CD14-positive monocyte (primary cell): ENCODE results near the gene C9orf43. TPM values are rescaled to one million over a fixed set of nuclear protein-coding genes. Genes with fewer than 3 reads are reported as not detected.

Experiments
- DNase-seq, 3 donors: peaks; one replicate each; pipeline ENCODE4 v3.0.0-alpha.2; 2011 to 2022
- H2AFZ ChIP-seq: 2 replicates; pipeline ENCODE4 v1.6.0; 2012; ENCODE audit warnings: mild to moderate bottlenecking, low read depth, low read length, inconsistent platforms; ENCODE audit not compliant: insufficient read depth, poor library complexity, severe bottlenecking
- H3K27ac ChIP-seq, 2 donors: 1 replicate in 1 of 2; 2 replicates in 1 of 2; pipeline ENCODE4 v1.5.1; 2012 to 2013; ENCODE audit warnings: low read length in 2 of 2, control low read depth in 1 of 2, inconsistent platforms in 1 of 2, low read depth in 1 of 2, mild to moderate bottlenecking in 1 of 2
- H3K27me3 ChIP-seq, 2 donors: one replicate each; pipeline versions ENCODE4 v1.6.0 to v1.6.1; 2011 to 2013; ENCODE audit warnings: low read length in 2 of 2; ENCODE audit not compliant: control insufficient read depth in 2 of 2, insufficient read depth in 2 of 2
- H3K36me3 ChIP-seq, 2 donors: replicated peaks in 1 of 2; 1 replicate in 1 of 2; 2 replicates in 1 of 2; pipeline versions ENCODE4 v1.5.1 to v1.6.1; 2012 to 2013; ENCODE audit warnings: low read length in 2 of 2, control low read depth in 1 of 2, inconsistent platforms in 1 of 2, mild to moderate bottlenecking in 1 of 2; ENCODE audit not compliant: insufficient read depth in 2 of 2, control insufficient read depth in 1 of 2
- H3K4me1 ChIP-seq, 2 donors: 1 replicate in 1 of 2; 2 replicates in 1 of 2; pipeline versions ENCODE4 v1.5.1 to v1.6.1; 2012 to 2013; ENCODE audit warnings: low read length in 2 of 2, control low read depth in 1 of 2, inconsistent platforms in 1 of 2, mild to moderate bottlenecking in 1 of 2, moderate library complexity in 1 of 2; ENCODE audit not compliant: insufficient read depth in 2 of 2, control insufficient read depth in 1 of 2
- H3K4me2 ChIP-seq: replicated peaks from 2 replicates; pipeline ENCODE3; 2012; ENCODE audit warnings: low read length, moderate library complexity, mild to moderate bottlenecking; ENCODE audit not compliant: poor library complexity, severe bottlenecking; ENCODE audit errors: extremely low read depth
- H3K4me3 ChIP-seq, 3 experiments: fragments of 200-600 bp in 1 of 3; sonication (generic) in 1 of 3; replicated peaks in 1 of 3; 1 replicate in 2 of 3; 2 replicates in 1 of 3; pipeline ENCODE4 v1.5.1; 2011 to 2013; ENCODE audit warnings: low read length in 3 of 3, mild to moderate bottlenecking in 3 of 3, control low read depth in 2 of 3, low read depth in 2 of 3, inconsistent platforms in 1 of 3, moderate library complexity in 1 of 3
- H3K79me2 ChIP-seq: 2 replicates; pipeline ENCODE4 v1.6.0; 2012; ENCODE audit warnings: mild to moderate bottlenecking, control low read depth, inconsistent platforms, low read length, moderate library complexity; ENCODE audit not compliant: insufficient read depth
- H3K9ac ChIP-seq: 2 replicates; pipeline ENCODE4 v1.6.0; 2017; ENCODE audit warnings: low read length, mild to moderate bottlenecking; ENCODE audit not compliant: insufficient read depth, poor library complexity, severe bottlenecking
- H3K9me3 ChIP-seq, 2 donors: replicated peaks in 1 of 2; 1 replicate in 1 of 2; 2 replicates in 1 of 2; pipeline versions ENCODE4 v1.5.1 to v1.6.1; 2012 to 2013; ENCODE audit warnings: low read length in 2 of 2, control low read depth in 1 of 2; ENCODE audit not compliant: control insufficient read depth in 1 of 2, insufficient read depth in 1 of 2
- H4K20me1 ChIP-seq: 2 replicates; pipeline ENCODE4 v1.6.0; 2012; ENCODE audit warnings: mild to moderate bottlenecking, low read length, control low read depth, moderate library complexity; ENCODE audit not compliant: insufficient read depth
- H3K27ac Mint-ChIP-seq, 7 donors: one replicate each; pipeline ENCODE4 v1.8.0; 2020; ENCODE audit warnings: mild to moderate bottlenecking in 7 of 7, mixed read lengths in 7 of 7, moderate library complexity in 6 of 7, inconsistent platforms in 2 of 7
- H3K27me3 Mint-ChIP-seq, 3 donors: one replicate each; pipeline ENCODE4 v1.8.0; 2021 to 2022; ENCODE audit warnings: low read depth in 3 of 3, mild to moderate bottlenecking in 3 of 3, mixed read lengths in 3 of 3, moderate library complexity in 3 of 3, inconsistent platforms in 1 of 3
- H3K36me3 Mint-ChIP-seq, 2 donors: one replicate each; pipeline ENCODE4 v1.8.0; 2020; ENCODE audit warnings: mixed read lengths in 2 of 2, inconsistent platforms in 1 of 2, mild to moderate bottlenecking in 1 of 2
- H3K4me1 Mint-ChIP-seq: one replicate; pipeline ENCODE4 v1.8.0; 2020; ENCODE audit warnings: mild to moderate bottlenecking, mixed read lengths
- H3K4me3 Mint-ChIP-seq, 2 donors: one replicate each; pipeline ENCODE4 v1.8.0; 2020; ENCODE audit warnings: mild to moderate bottlenecking in 2 of 2, mixed read lengths in 2 of 2, moderate library complexity in 1 of 2
- H3K9me3 Mint-ChIP-seq, 7 donors: one replicate each; pipeline ENCODE4 v1.8.0; 2020 to 2022; ENCODE audit warnings: mixed read lengths in 7 of 7, mild to moderate bottlenecking in 6 of 7, moderate library complexity in 6 of 7, inconsistent platforms in 2 of 7
- WGBS: methylation state at CpG from one replicate; pipeline ENCODE4 v1.1.5; 2013; ENCODE audit warnings: missing lambda C conversion rate; ENCODE audit not compliant: insufficient coverage; 5-methylcytosine and 5-hydroxymethylcytosine counted together
- intact Hi-C, 2 donors: fragments of 100-400 bp; cut with micrococcal nuclease; formaldehyde crosslinking; loops; one replicate each; pipeline versions ENCODE4 v1.15.0 to v1.15.1; 2023
- polyA plus RNA-seq, 3 donors: library from polyadenylated mRNA; depleted of rRNA in 1 of 3; unstranded in 2 of 3; stranded (reverse) in 1 of 3; fragments of 300-500 nt in 2 of 3; fragments of >200 nt in 1 of 3; fragmentation: Illumina TruSeq in 2 of 3; gene quantifications; 1 replicate in 2 of 3; 2 replicates in 1 of 3; pipeline ENCODE4 v1.2.3, GENCODE V29; 2012 to 2021
- TF ChIP-seq, protein P1 (sequence below): fragments of 200-600 bp; IDR thresholded peaks from one replicate; pipeline ENCODE4 v1.8.0; 2022; ENCODE audit warnings: antibody characterized with exemption, mild to moderate bottlenecking

C9orf43 gene
- polyA plus RNA-seq, 3 donors = 0.17 TPM; not detected in 2

DNA sequence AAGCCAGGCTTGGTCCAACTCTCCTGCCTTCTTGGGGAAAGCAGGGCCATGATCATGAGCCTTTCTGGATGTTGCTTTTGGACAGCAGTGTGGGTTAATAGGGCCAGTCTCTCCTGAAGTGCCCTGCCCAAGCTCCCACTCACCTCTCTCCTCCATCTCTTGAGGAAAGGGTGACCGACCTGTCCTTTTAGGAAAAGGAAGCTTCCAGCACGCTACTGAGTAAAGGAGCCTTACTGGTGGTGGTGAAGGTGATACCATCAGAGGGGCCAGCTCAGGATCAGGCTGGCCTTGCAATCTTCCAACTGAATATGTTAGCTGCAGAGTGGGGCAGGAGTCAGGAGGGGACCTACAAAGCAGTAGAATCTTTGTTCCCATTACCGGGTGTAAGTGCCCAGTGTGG is 50.7 kb downstream of the C9orf43 start:
- H3K27ac Mint-ChIP-seq = no peak overlapping the region
- TF ChIP-seq, protein P1, sequence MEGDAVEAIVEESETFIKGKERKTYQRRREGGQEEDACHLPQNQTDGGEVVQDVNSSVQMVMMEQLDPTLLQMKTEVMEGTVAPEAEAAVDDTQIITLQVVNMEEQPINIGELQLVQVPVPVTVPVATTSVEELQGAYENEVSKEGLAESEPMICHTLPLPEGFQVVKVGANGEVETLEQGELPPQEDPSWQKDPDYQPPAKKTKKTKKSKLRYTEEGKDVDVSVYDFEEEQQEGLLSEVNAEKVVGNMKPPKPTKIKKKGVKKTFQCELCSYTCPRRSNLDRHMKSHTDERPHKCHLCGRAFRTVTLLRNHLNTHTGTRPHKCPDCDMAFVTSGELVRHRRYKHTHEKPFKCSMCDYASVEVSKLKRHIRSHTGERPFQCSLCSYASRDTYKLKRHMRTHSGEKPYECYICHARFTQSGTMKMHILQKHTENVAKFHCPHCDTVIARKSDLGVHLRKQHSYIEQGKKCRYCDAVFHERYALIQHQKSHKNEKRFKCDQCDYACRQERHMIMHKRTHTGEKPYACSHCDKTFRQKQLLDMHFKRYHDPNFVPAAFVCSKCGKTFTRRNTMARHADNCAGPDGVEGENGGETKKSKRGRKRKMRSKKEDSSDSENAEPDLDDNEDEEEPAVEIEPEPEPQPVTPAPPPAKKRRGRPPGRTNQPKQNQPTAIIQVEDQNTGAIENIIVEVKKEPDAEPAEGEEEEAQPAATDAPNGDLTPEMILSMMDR = no peak

DNA sequence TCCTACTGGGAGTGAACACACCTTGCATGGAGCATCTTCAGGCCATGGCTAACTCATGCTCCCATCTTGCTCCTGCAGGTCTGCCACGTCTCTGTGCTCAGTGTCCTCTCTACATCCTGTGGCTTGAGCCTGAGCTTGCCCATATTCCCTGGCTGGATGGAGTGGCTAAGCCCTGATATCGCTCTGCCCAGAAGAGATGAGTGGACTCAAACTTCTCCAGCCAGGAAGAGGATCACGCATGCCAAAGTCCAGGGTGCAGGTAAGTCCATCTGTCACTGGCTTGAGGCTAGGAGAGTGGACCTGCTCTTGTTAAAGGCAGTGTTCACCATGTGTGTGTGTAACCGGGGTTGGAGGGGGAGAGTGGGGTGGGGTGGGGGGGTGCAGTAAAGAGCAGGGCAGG is 51.4 kb downstream of the C9orf43 start:
- no peaks in the 10 kb centered on the region for H4K20me1 ChIP-seq
- no peak overlapping the region for H3K9ac ChIP-seq
- no peak overlapping the region for H3K4me2 ChIP-seq
- no peaks in the 10 kb centered on the region for H3K4me1 ChIP-seq
- peaks cover 4% of the 10 kb centered on the region for H3K4me1 Mint-ChIP-seq
- H3K36me3 ChIP-seq = no peaks in the 10 kb centered on the region
- peak overlapping the region in 2 of 7 donors; percentile 45 to 66 for H3K27ac Mint-ChIP-seq
- no peak overlapping the region for H3K4me3 Mint-ChIP-seq
- no peaks in the 10 kb centered on the region for H3K9me3 Mint-ChIP-seq
- TF ChIP-seq, protein P1 = no peak
- no peak overlapping the region for H2AFZ ChIP-seq
- no peaks in the 10 kb centered on the region for H3K79me2 ChIP-seq
- peaks cover 0 to 3% (median 0%) of the 10 kb centered on the region in 3 donors for H3K27me3 Mint-ChIP-seq
- H3K27ac ChIP-seq = no peak overlapping the region
- whole genome bisulfite sequencing = 92% methylated on average over 3 of the region's 4 CpGs
- H3K36me3 Mint-ChIP-seq = no peaks in the 10 kb centered on the region
- no peak for DNase-seq
- H3K4me3 ChIP-seq = no peak overlapping the region
- intact Hi-C loops = no loop called here
- no peaks in the 10 kb centered on the region for H3K9me3 ChIP-seq
- H3K27me3 ChIP-seq = no peaks in the 10 kb centered on the region

More for the DNA sequence above, 50.7 kb downstream of the C9orf43 start:
- no peak overlapping the region for H3K27ac ChIP-seq
- Mint-ChIP-seq H3K4me3 (no peak overlapping the region), H3K9me3 (no peaks in the 10 kb centered on the region), H3K27me3 (peaks cover 0 to 3% (median 0%) of the 10 kb centered on the region in 3 donors), H3K4me1 (peaks cover 5% of the 10 kb centered on the region), H3K36me3 (no peaks in the 10 kb centered on the region)
- H3K9me3 ChIP-seq = no peaks in the 10 kb centered on the region
- H3K36me3 ChIP-seq = no peaks in the 10 kb centered on the region
- no peak overlapping the region for H3K4me3 ChIP-seq
- H3K4me2 ChIP-seq = no peak overlapping the region
- no peaks in the 10 kb centered on the region for H3K4me1 ChIP-seq
- H3K9ac ChIP-seq = no peak overlapping the region
- H2AFZ ChIP-seq = no peak overlapping the region
- no peaks in the 10 kb centered on the region for H3K27me3 ChIP-seq
- no peak for DNase-seq
- H3K79me2 ChIP-seq = no peaks in the 10 kb centered on the region
- WGBS = 71% methylated on average over 1 of the region's 3 CpGs
- intact Hi-C loops = no loop called here
- no peaks in the 10 kb centered on the region for H4K20me1 ChIP-seq
